ENCODE data around the gene VASH1.
A peak's percentile ranks its signal among the peaks of the same experiment; 100 is the strongest.
"Not testable (repeated sequence)": the region's sequence is repeated elsewhere in the genome, so short reads cannot be mapped to it uniquely, and the experiment has no call there.

Gene VASH1

DNA sequence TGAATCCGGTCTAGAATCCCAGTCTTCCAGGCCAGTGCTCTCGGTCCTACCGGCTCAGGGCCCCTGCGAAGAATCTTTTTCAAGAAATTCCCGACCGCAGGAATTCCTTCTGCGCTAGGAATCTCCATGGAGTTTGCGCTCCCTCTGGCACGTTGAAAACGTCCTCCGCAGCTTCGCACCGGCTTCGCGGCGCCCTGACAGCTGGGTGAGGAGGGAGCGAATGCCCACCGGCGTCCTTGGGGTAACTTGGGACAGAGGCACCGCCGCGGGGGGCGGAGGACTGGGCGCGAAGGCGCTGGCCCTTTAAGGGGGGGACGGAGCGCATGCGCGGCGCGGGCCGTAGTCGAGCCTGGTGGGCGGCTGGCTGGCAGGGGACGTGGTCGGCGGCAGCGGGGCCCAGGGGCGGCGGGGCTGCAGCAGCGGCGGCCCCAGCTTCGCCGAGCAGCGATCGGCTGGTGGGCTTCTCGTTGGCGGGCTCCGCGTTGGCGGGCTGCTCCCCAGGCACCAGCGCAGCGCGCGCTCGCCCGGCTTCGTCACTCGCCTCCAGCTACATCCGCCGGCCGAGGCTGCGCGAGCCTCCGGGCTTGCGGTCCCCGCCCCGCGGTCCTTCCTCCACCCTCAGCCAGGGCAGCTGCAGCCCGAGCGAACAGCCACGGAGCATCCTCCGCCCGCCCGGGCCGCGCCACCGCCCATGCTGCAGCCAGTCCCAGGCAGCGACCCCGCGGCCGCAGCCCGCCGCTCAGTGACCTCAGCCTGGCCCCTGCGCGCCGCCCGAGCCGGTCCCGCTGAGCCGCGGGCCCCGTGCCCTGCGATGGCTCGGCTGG lies at the start of gene VASH1:
Gene VASH1 (plus strand): TSS at position 333 of the 824 bp plus-strand sequence. CDS start 1,354 bp downstream, outside the sequence.
- peak; percentile 67 to 74 for DNase-seq

DNA sequence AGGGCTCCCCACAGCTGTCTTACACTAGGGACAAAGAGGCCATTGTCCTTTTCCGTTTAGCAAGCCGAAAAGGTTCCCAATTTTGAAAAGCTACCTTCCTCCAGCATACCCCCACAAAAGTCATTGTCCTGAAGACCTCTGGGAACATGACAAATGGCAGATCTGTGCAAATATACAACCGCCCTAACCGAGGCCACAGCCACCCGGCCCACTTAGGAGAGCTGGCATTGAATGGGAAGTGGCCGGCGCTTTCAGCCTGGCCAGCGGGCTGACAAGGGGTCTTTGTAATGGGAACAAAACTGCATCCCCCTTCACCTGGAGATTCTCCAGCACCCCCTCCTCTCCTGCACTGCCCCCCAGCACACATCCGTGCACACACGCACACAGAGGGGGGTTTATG lies 48.1 kb upstream of the VASH1 start:
- no peak for DNase-seq

DNA sequence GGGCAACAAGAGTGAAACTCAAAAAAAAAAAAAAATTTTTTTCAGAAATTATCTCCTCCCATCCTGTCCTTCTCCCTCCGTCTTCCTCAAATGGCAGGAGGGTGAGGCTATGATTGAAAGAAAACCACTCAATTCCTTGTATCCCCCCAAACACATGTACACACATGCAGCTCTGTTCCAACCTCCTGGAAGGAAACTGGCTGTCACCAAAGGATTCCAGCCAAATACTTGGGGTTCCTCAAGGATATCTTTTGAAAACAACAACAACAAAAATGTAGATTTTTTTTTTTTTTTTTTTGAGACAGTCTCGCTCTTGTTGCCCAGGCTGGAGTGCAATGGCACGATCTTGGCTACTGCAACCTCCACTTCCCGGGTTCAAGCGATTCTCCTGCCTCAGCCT lies 46.8 kb upstream of the VASH1 start:
- DNase-seq = no peak

DNA sequence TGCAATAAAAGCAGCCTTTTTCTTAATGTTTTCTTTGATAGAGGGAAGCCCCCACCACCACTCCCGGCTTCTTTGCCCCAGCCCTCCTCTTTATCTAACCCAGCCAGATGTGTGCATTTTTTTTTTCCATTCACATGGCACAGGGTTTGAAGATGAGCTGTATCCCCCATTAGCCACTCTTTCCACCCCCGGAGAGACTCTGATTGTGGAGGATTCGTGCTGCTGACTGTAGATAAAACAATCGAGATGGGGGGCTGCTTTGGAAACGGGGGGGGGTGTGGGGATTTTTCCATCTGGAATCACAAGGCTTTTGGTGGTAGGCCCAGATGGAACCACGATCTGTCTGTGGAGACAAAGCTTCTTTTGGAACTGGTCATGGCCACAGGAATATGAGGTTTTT lies 46.2 kb upstream of the VASH1 start:
- no peak for DNase-seq

DNA sequence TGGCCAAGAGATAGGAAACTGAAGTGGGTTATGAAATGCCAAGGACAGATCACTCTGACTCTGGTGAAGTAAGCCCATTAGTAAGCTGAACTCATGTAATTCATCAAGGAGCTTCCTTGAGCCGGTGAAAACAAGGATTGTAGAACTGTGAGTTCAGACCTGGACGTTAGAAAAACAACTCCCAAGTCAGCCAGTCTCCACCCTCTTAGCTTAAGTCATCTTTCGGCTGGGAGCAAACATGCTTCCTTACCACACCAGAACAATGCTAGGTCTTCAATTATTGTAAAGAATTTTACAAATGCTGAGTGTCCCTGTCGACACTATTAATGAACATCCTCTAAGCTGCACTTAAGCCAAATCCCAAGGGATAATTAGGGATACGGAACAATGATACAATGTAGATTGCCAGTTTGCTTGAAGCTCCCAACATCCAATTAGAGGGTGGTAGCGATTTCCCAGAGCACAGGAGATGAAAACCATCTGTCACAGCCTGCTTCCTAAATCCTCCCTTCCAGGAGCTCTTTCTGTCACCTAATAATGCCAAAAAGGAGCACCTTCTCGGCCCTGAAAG lies 45.7 kb upstream of the VASH1 start:
- no peak for DNase-seq

DNA sequence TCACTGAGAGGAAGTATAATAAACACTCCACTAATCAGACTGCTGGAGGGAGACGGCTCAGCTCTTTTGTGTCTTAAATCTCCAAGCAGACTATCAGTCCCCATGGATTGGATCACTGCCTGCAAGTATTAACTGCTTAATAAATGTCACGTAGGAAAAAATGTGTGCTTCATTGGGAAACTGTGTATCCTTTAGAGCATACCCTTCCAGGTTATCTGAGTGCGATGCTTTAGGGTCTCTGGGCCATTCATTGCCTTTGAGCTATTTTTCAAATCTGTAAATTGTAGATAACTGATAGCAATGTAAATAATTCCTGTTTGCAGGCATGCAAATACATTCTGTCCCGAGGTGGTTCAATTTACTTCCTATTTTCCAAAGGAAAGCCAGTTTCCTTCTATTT lies 45.0 kb upstream of the VASH1 start:
- no peak for DNase-seq

DNA sequence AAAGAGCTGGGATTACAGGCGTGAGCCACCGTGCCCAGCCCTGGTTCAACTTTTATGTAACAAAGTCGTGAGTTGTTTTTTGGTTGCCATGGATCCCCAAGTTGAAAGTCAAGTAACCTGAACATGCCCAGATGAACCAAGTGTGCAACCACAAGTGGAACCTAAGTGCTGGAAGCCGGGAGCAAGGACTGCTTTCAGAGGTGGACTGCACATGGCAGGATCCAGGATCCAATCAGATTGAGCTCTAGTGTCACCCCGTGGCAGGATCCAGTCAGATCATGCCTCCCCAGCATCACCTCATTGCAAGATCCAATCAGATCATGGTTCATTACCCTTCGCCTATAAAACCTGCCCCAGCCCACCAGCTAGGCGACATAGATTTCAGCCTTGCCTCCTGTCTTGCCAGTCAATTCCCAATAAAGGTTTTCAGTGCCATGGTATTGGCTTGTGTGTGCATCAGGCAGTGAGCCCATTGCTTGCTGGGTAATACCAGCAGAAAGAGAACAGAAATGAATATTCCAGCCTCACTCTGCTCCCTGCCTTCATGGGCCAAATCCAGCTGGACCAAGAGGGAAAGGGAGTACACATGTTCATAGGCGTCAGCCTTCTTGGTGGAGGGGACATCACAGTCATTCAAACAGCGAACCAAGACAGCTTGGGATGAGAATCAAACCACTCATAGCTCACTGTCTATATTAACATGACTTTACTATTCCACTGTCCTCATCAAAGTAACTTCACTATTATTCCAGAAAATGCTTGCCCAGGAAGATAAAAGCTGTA lies 43.6 kb upstream of the VASH1 start:
- no peak for DNase-seq

DNA sequence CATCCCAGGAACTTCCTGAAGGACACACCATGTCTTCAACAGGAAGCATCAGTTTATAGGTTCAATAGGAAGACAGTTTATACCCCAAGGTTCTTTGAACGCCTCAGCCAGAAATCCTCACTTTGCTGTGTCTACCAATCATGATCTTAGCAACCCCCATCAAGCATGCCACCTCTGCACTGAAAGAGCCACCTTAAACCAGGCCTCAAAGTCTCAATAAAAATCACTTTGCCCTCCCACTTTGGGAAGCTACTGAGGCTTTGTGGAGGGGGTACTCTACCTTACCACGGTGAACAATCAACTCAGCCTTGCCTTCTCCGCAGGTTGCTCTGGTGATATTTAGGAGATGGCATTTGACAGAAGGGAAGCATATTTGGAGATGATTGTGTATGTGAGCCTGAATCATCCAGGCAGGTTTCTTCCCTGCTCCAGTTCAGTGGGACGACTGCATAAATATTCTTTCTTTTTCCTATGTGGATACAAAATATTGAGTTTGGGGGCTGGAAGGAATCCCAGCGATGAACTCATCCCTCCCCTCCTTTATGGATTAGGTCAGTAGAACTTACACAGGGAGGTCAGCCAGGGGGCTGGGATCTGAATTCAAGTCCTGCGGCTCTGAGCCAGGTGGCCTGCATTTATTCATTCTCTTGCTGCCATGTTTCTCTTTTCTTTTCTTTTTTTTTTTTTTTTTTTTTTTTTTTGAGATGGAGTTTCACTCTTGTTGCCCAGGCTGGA lies 42.8 kb upstream of the VASH1 start:
- DNase-seq = no peak

DNA sequence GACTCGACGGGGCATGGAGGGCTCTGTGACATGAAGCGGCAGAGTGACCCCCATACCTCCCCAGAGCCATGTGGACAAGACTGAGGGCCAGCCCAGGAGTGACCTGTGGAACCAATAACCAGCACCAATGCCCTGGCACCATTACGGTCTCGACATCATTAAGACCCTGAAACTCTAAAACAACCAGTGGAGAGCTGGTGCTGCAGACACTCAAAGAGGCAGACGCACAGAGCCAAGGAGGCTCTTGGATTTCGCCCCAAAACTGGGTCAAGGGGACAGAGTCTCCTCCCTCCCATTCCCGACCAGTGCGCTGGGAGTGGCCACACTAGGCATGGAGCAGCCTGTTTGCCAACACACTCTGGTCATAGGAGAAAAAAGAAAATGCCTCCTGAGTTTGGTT lies 41.6 kb upstream of the VASH1 start:
- no peak for DNase-seq

DNA sequence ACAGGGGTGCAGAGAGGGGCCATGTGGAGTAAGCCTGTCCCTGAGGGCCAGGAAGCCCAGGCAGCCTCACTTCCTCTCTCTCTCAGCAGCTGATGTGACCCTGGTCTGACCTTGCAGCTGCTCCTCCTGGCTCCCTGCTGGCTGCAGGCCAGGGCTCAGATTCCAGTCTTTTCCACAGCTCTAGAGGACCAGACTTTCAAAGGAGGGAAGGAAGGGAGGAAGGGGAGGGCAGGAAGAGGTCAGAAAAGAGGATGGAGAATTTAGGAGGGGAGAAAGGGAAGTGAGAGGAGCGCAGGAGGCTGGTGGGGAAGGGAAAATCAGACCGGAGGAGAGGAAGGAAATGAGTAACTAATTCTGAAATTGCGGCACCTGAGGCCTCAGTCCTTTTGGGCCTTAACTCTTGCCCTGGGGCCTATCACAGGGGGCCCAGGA lies 40.9 kb upstream of the VASH1 start:
- no peak for DNase-seq

DNA sequence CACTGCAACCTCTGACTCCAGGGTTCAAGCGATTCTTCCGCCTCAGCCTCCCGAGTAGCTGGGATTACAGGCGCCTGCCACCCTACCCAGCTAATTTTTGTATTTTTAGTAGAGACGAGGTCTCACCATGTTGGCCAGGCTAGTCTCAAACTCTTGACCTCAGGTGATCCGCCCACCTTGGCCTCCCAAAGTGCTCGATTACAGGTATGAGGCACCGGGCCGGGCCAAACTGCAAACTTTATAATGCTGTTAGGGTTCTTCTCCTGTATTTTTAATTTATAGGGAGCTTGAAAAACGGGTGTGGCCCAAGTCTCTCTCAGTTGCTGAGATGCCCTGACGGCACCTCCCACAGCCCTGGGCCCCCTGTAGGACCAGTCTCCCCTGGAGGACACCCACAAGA lies 39.8 kb upstream of the VASH1 start:
- not testable (repeated sequence) for DNase-seq

DNA sequence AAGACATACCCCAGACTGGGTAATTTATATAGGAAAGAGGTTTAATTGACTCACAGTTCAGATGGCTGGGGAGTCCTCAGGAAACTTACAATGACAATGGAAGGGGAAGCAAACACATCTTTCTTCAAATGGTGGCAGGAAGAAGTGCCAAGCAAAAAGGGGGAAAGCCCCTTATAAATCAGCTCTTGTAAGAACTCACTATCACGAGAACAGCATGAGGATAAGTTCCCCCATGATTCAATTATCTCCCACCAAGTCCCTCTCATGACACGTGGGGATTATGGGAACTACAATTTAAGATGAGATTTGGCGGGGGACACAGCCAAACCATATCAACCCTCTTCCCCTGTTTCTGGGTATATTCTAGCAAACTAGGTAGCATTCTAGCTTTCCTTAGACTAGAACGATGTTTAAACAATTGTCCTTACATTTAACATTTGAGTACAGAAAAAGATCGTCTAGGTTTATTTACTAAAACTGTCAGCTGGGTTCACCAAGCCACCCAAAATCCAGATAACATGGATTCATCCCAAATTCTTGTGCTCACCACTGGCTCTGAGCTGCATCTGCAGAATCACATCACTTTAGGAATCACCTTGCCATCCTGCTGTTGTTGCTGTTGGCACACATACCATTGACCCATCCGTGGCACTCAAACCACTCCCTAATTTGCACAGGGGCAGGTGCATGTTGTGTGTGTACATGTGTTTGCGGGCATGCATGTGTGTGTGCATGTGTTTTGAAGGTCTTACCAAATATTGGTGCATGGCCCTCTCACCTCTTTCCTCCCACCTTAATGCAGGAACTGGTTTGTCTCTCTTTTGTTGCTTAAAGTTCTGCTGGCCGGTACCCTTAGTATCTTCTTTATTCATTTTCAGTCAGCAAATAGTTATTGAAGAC lies 36.4 kb upstream of the VASH1 start:
- no peak for DNase-seq

DNA sequence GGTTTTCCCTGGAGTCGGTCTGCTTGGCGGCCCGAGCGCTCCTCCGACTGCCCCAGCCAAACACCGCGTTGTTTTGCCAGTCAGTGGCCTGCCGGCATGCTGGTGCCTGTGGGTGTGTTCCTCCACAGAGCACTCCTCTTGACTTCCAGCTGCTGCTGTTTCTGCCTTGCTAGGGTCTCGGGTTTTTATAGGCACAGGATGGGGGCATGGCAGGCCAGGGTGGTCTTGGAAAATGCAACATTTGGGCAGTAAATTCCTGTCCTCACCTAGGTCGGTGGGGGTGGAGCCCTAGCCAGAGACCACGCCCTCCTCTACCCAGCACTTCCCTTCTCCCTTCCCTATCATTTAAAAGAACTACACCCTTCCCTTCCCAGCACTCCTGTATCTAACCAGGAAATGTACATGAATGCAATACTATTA lies 34.7 kb upstream of the VASH1 start:
- DNase-seq = no peak

DNA sequence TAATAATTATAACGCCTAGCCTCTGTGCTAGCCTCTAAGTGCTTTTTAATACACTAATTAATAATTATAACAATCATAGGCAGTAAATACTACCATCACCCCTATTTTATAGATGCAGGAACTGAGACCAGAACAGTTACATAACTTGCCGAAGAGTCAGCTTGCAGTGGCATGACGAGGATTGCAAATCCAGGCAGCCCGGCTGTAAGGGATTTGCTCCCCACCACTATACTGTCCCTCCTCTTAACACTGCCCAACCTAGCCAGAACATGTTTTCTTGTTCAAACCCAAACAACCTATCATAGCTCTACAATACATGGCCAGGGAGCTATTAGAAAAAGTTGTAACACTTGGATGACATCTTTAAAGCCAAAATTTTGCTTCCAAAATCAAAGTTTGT lies 33.9 kb upstream of the VASH1 start:
- DNase-seq = no peak

DNA sequence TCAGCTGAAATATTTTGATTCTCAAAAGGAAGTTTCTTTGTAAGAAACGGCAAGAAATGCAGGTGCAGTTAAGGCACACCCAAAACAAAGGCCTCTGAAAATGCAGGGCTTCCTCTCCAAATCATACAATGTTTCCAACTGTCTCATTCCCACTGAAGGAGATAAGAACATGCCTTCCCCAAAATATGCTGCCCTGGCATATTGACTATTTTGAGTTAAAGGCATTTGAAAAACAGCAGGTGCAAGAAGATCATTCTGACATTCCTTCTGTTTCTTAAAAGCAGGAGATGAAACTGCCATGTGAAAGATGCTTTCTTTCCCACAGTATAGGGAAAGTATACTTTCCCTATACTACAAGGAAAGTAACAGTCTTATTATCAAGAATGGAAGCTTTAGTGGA lies 33.4 kb upstream of the VASH1 start:
- no peak for DNase-seq

DNA sequence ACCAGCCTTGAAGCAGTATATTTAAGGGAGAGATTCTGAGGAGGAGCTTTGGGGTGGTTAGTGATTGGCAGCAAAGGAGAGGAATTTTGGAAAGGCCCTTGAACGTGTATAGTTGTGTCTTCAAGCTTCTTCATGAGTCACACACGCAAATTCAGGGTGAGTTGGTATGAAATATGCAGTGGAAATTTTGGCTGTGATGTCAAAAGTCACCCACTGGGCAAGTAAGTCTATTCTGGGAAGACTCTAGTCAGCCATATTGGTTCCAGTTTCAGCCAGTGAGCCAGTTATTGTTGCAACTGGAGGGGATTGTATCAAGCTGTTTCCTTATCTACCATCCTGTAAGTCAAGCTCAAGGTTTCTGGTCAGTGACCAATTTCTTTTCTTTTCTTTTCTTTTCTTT lies 32.0 kb upstream of the VASH1 start:
- DNase-seq = no peak

DNA sequence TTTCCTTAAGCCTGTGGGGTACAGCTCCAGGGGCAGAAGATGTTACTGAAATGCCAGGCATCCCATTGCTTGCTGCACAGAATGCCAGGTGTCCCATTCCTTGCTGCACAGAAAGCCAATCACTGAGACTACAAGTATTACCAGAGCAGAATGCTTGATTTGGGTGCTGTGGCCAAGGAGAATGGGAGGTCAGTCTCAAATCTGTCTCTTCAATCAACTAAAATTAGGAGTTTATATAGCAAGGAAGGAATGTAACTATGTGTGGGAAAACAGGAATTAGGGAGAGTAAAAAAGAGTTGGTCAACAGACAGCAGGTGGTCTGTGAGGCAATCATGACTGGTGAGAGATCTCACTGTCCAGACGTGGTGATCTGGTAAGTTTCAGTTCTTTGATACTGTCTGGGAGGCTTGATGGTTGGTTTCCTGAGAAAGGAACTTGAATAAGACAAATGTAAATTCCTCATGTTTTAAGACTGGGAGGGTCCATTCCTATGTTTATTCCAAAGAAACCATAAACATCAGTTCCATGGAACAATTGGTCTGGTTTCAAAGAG lies 31.2 kb upstream of the VASH1 start:
- no peak for DNase-seq

DNA sequence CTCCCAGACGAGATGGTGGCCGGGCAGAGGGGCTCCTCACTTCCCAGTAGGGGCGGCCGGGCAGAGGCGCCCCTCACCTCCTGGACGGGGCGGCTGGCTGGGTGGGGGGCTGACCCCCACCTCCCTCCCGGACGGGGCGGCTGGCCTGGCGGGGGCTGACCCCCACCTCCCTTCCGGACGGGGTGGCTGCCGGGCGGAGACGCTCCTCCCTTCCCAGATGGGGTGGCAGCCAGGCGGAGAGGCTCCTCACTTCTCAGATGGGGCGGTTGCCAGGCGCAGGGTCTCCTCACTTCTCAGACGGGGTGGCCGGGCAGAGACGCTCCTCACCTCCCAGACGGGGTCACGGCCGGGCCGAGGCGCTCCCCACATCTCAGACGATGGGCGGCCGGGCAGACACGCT lies 26.8 kb upstream of the VASH1 start:
- not testable (repeated sequence) for DNase-seq

DNA sequence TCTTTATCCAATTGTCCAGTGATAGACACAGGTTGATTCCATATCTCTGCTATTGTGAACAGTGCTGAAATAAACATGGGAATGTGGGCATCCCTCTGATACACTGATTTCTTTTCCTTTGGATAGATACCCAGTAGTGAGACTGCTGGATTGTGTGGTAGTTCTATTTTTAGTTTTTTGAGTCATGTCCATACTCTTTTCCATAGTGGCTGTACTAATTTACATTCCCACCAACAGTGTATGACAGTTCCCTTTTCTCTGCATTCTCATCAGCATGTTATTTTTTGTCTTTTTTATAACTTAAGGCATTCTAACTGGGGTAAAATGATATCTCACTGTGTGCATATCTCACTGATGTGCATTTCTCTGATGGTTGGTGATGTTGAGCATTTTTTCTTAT lies 24.8 kb upstream of the VASH1 start:
- DNase-seq = no peak

DNA sequence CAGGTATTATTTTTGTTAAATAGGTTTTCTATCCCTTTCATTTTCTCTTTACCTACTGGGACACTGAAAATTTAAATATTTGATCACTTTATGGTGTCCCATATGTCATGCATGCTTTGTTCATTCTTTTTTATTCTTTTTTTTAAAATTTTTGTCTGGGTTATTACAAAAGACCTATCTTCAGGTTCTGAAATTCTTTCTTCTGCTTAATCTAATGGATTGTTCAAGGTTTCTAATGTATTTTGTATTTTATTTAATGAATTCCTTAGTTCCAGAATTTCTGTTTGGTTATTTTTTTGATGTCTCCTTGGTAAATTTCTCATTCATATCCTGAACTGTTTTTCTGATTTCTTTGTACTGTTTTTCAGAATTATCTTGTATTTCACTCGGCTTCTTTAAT lies 20.2 kb upstream of the VASH1 start:
- DNase-seq = no peak

DNA sequence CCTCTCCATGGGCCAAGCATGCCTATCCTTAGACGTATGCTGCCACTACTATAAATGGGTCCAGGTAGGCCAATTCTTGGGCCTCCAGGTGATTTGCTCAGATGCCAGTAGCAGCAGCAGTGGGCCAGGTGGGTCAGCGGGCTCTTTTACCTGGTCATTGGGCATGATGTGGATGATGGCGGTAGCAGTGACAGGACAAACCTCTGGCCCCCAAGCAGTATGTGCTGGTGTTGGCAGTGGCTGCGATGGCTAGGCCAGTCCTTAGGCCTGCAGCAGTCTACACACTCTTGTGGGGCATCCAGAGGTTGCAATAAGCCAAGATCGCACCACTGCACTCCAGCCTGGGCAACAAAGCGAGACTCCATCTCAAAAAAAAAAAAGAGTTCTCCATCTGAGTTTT lies 19.1 kb upstream of the VASH1 start:
- DNase-seq = no peak

DNA sequence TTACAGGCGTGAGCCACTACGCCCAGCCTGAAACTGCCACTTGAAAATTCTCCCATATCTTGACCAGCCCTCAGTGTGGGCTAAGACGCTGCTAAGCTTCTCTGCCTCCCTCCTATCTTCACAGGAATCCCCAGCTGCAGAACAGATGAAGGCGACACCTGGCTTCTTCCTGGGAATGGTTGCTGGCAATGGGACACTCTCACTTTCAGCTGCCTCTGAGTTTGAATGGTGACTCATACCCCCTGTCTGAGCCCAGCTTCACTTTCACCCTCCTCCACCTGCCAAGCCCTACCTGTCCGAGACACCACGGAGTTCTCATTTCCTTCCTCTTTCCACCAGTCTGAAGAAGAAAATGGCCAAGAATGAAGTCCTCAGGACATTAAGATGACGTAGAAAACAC lies 18.3 kb upstream of the VASH1 start:
- DNase-seq = no peak
